H9 (cell line): Measurements from ENCODE around the gene ZNF526. TPM values are rescaled to one million over a fixed set of nuclear protein-coding genes. Genes with fewer than 3 reads are reported as not detected.

ENCODE experiments used
- DNase-seq: peaks from one replicate; pipeline ENCODE4 v3.0.0-alpha.2; 2017
- H2AFZ ChIP-seq: one replicate; pipeline ENCODE4 v1.6.1; 2013; ENCODE audit warnings: mild to moderate bottlenecking, low read length, control low read depth, moderate library complexity
- H2AK5ac ChIP-seq: 2 replicates; pipeline ENCODE4 v1.6.1; 2013; ENCODE audit warnings: low read length, control low read depth, mixed read lengths; ENCODE audit not compliant: insufficient read length
- H2BK120ac ChIP-seq: one replicate; pipeline ENCODE4 v1.6.1; 2013; ENCODE audit warnings: low read depth, mild to moderate bottlenecking, low read length, control low read depth, inconsistent platforms; ENCODE audit not compliant: poor library complexity, severe bottlenecking
- H2BK12ac ChIP-seq: 2 replicates; pipeline ENCODE4 v1.6.1; 2013; ENCODE audit warnings: low read length, control low read depth, mixed read lengths, low read depth; ENCODE audit not compliant: insufficient read length
- H2BK15ac ChIP-seq: 2 replicates; pipeline ENCODE4 v1.6.1; 2013; ENCODE audit warnings: low read depth, low read length, control low read depth
- H2BK20ac ChIP-seq: one replicate; pipeline ENCODE4 v1.6.1; 2013; ENCODE audit warnings: low read depth, mild to moderate bottlenecking, low read length, control low read depth, inconsistent platforms; ENCODE audit not compliant: poor library complexity, severe bottlenecking
- H2BK5ac ChIP-seq: 2 replicates; pipeline ENCODE4 v1.6.1; 2013; ENCODE audit warnings: low read length, control low read depth, mixed read lengths; ENCODE audit not compliant: insufficient read length
- H3K14ac ChIP-seq: 2 replicates; pipeline ENCODE4 v1.6.1; 2013; ENCODE audit warnings: low read length, control low read depth; ENCODE audit not compliant: insufficient read depth
- H3K18ac ChIP-seq: 2 replicates; pipeline ENCODE4 v1.6.1; 2013; ENCODE audit warnings: low read depth, mild to moderate bottlenecking, mixed read lengths, low read length, control low read depth; ENCODE audit not compliant: insufficient read length
- H3K23ac ChIP-seq: 2 replicates; pipeline ENCODE4 v1.6.1; 2013; ENCODE audit warnings: low read length, control low read depth, mixed read lengths, low read depth; ENCODE audit not compliant: insufficient read length
- H3K23me2 ChIP-seq: 2 replicates; pipeline ENCODE4 v1.6.1; 2013; ENCODE audit warnings: low read depth, mild to moderate bottlenecking, mixed read lengths, low read length, control low read depth; ENCODE audit not compliant: insufficient read length, poor library complexity, severe bottlenecking
- H3K27ac ChIP-seq: 2 replicates; pipeline ENCODE4 v1.5.1; 2013; ENCODE audit warnings: low read length, control low read depth, mixed read lengths, low read depth; ENCODE audit not compliant: insufficient read length
- H3K27me3 ChIP-seq: 2 replicates; pipeline ENCODE4 v1.6.1; 2013; ENCODE audit warnings: low read length, control low read depth, inconsistent platforms; ENCODE audit not compliant: insufficient read depth
- H3K4ac ChIP-seq: 2 replicates; pipeline ENCODE4 v1.6.1; 2013; ENCODE audit warnings: low read depth, mild to moderate bottlenecking, control low read depth, inconsistent platforms, low read length, moderate library complexity
- H3K4me1 ChIP-seq: 2 replicates; pipeline ENCODE4 v1.6.1; 2013; ENCODE audit warnings: low read length, control low read depth, inconsistent platforms; ENCODE audit not compliant: insufficient read depth
- H3K4me2 ChIP-seq: 2 replicates; pipeline ENCODE4 v1.6.1; 2013; ENCODE audit warnings: low read length, control low read depth, mixed read lengths; ENCODE audit not compliant: insufficient read length, insufficient read depth
- H3K56ac ChIP-seq: 2 replicates; pipeline ENCODE4 v1.6.1; 2013; ENCODE audit warnings: low read depth, mild to moderate bottlenecking, mixed read lengths, low read length, control low read depth; ENCODE audit not compliant: insufficient read length
- H3K79me1 ChIP-seq: 2 replicates; pipeline ENCODE4 v1.6.1; 2013; ENCODE audit warnings: low read depth, mild to moderate bottlenecking, moderate library complexity, low read length, control low read depth, inconsistent platforms; ENCODE audit not compliant: insufficient read depth, poor library complexity, severe bottlenecking
- H3K79me2 ChIP-seq: 2 replicates; pipeline ENCODE4 v1.6.1; 2013; ENCODE audit warnings: low read length, control low read depth, inconsistent platforms; ENCODE audit not compliant: insufficient read depth
- H3K9ac ChIP-seq: 2 replicates; pipeline ENCODE4 v1.6.1; 2013; ENCODE audit warnings: low read length, control low read depth, mixed read lengths; ENCODE audit not compliant: insufficient read length; ENCODE audit errors: extremely low read depth
- H3K9me3 ChIP-seq: one replicate; pipeline ENCODE4 v1.6.1; 2013; ENCODE audit warnings: low read depth, low read length, inconsistent platforms; ENCODE audit not compliant: control insufficient read depth
- H3T11ph ChIP-seq: one replicate; pipeline ENCODE4 v1.6.1; 2013; ENCODE audit warnings: mild to moderate bottlenecking, low read length, control low read depth, inconsistent platforms
- H4K20me1 ChIP-seq: one replicate; pipeline ENCODE4 v1.6.1; 2013; ENCODE audit not compliant: control insufficient read depth, insufficient read length, insufficient read depth
- H4K5ac ChIP-seq: 2 replicates; pipeline ENCODE4 v1.6.1; 2013; ENCODE audit warnings: low read depth, mild to moderate bottlenecking, mixed read lengths, low read length, control low read depth; ENCODE audit not compliant: insufficient read length
- H4K8ac ChIP-seq: replicated peaks from 2 replicates; pipeline ENCODE4 v1.6.1; 2013; ENCODE audit warnings: low read length, control low read depth, mixed read lengths, low read depth; ENCODE audit not compliant: insufficient read length
- H4K91ac ChIP-seq: 2 replicates; pipeline ENCODE4 v1.6.1; 2013; ENCODE audit warnings: low read depth, mild to moderate bottlenecking, moderate library complexity, mixed read lengths, low read length, control low read depth; ENCODE audit not compliant: insufficient read length
- H3K27ac Mint-ChIP-seq, 3 experiments: 2 replicates in 2 of 3; 3 replicates in 1 of 3; pipeline ENCODE4 v1.8.0; 2020 to 2021; ENCODE audit warnings: mixed read lengths in 3 of 3, mild to moderate bottlenecking in 1 of 3, moderate library complexity in 1 of 3
- H3K27me3 Mint-ChIP-seq: 2 replicates; pipeline ENCODE4 v1.8.0; 2021; ENCODE audit warnings: low read depth, mild to moderate bottlenecking, moderate library complexity, mixed read lengths
- H3K36me3 Mint-ChIP-seq, 3 experiments: 2 replicates in 2 of 3; 3 replicates in 1 of 3; pipeline ENCODE4 v1.8.0; 2020 to 2021; ENCODE audit warnings: low read depth in 3 of 3, mixed read lengths in 3 of 3; ENCODE audit not compliant: insufficient read depth in 1 of 3
- H3K4me1 Mint-ChIP-seq, 2 experiments: 2 replicates each; pipeline ENCODE4 v1.8.0; 2020; ENCODE audit warnings: mixed read lengths in 2 of 2
- H3K4me3 Mint-ChIP-seq, 2 experiments: 2 replicates in 1 of 2; 3 replicates in 1 of 2; pipeline ENCODE4 v1.8.0; 2020 to 2021; ENCODE audit warnings: mild to moderate bottlenecking in 2 of 2, mixed read lengths in 2 of 2, moderate library complexity in 1 of 2
- H3K9me3 Mint-ChIP-seq, 2 experiments: 2 replicates in 1 of 2; 3 replicates in 1 of 2; pipeline ENCODE4 v1.8.0; 2020; ENCODE audit warnings: mild to moderate bottlenecking in 2 of 2, mixed read lengths in 2 of 2, moderate library complexity in 1 of 2
- WGBS: extraction: QIAGEN DNeasy Blood & Tissue Kit; methylation state at CpG from one replicate; pipeline ENCODE4 v1.1.7; 2013; ENCODE audit warnings: missing lambda C conversion rate, low lambda C conversion rate, mixed read lengths; ENCODE audit not compliant: insufficient read length; ENCODE audit errors: extremely low coverage; 5-methylcytosine and 5-hydroxymethylcytosine counted together
- total RNA-seq: library from RNA; stranded (reverse); gene quantifications from 2 replicates; pipeline ENCODE4 v1.2.1, GENCODE V29; 2021
- TF ChIP-seq, protein P1 (sequence below): fragments of 200-600 bp; sonication (generic); conservative IDR thresholded peaks from 3 replicates; pipeline ENCODE4 v1.8.0; 2021; ENCODE audit warnings: antibody characterized with exemption, mild to moderate bottlenecking

Gene ZNF526
- total RNA-seq, 1 experiment from 2014 or later, result 20.5 TPM

- TF ChIP-seq, protein P1, sequence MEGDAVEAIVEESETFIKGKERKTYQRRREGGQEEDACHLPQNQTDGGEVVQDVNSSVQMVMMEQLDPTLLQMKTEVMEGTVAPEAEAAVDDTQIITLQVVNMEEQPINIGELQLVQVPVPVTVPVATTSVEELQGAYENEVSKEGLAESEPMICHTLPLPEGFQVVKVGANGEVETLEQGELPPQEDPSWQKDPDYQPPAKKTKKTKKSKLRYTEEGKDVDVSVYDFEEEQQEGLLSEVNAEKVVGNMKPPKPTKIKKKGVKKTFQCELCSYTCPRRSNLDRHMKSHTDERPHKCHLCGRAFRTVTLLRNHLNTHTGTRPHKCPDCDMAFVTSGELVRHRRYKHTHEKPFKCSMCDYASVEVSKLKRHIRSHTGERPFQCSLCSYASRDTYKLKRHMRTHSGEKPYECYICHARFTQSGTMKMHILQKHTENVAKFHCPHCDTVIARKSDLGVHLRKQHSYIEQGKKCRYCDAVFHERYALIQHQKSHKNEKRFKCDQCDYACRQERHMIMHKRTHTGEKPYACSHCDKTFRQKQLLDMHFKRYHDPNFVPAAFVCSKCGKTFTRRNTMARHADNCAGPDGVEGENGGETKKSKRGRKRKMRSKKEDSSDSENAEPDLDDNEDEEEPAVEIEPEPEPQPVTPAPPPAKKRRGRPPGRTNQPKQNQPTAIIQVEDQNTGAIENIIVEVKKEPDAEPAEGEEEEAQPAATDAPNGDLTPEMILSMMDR, result no peak
Observed at GRCh38 chr19:42253245-42254088, 33.4 kb downstream of the ZNF526 start.

More at GRCh38 chr19:42253245-42254088, 33.4 kb downstream of the ZNF526 start:
- Histone ChIP-seq H3K14ac (peak overlapping the region; percentile 84; the same call in 1 of the 2 replicates), H3K79me2 (peaks cover 5% of the 10 kb centered on the region; the same call in 1 of the 2 replicates), H3K56ac (no peak overlapping the region), H2AK5ac (no peak overlapping the region), H2BK15ac (no peak overlapping the region), H2BK12ac (no peak overlapping the region), H3K4ac (no peak overlapping the region), H3K79me1 (no peaks in the 10 kb centered on the region), H4K91ac (no peak overlapping the region), H2AFZ (no peak overlapping the region), H3K23me2 (peaks cover 14% of the 10 kb centered on the region), H4K5ac (no peak overlapping the region), H2BK20ac (no peak overlapping the region), H4K20me1 (no peaks in the 10 kb centered on the region), H3K4me2 (peak overlapping the region; percentile 54), H4K8ac (no peak overlapping the region), H3K4me1 (peaks cover 6% of the 10 kb centered on the region; the same call in 1 of the 2 replicates), H3T11ph (no peak overlapping the region), H2BK5ac (no peak overlapping the region), H3K27ac (no peak overlapping the region), H3K9me3 (no peaks in the 10 kb centered on the region), H3K23ac (no peak overlapping the region), H2BK120ac (no peak overlapping the region), H3K9ac (no peak overlapping the region), H3K27me3 (no peaks in the 10 kb centered on the region), H3K18ac (peak overlapping the region; percentile 73)
- no CpG with 5 or more reads among the region's 71 CpGs for WGBS
- Mint-ChIP-seq H3K4me1 (peaks cover 22 to 40% of the 10 kb centered on the region in 2 experiments), H3K4me3 (peak overlapping the region; percentile 87 to 92), H3K9me3 (no peaks in the 10 kb centered on the region), H3K27ac (peak overlapping the region; percentile 80 to 98 (median 94)), H3K36me3 (peaks cover 5 to 22% (median 18%) of the 10 kb centered on the region in 3 experiments; a peak in 6 of 7 replicates), H3K27me3 (peaks cover 19% of the 10 kb centered on the region)
- DNase-seq, result peak; percentile 75
